Stimulated activated CD8-positive, alpha-beta memory T cell treated with anti-CD3 and anti-CD28 coated beads, Interleukin-4, amount 100 ng/mL, for 24 hours (primary cell): ENCODE results near the gene CPNE4.
"Not testable (repeated sequence)": the region's sequence is repeated elsewhere in the genome, so short reads cannot be mapped to it uniquely, and the experiment has no call there.

Experiments
- DNase-seq: peaks from one replicate; pipeline ENCODE4 v3.0.0-alpha.2; 2020; ENCODE audit warnings: low read depth

Gene CPNE4

GRCh38 chr3:131532645-131533044, 502.2 kb downstream of the CPNE4 start:
- DNase-seq, result no peak

- DNase-seq, result no peak
Measured at GRCh38 chr3:131530843-131531242, 504.0 kb downstream of the CPNE4 start.

- no peak for DNase-seq
Measured at GRCh38 chr3:131530388-131530787, 504.4 kb downstream of the CPNE4 start.

GRCh38 chr3:131526801-131527347, 507.9 kb downstream of the CPNE4 start:
- no peak for DNase-seq

GRCh38 chr3:131518680-131519079, 516.1 kb downstream of the CPNE4 start:
- no peak for DNase-seq

GRCh38 chr3:131505421-131505820, 529.4 kb downstream of the CPNE4 start:
- DNase-seq, result no peak

GRCh38 chr3:131503320-131503635, 531.5 kb downstream of the CPNE4 start:
- DNase-seq, result no peak

GRCh38 chr3:131502530-131503319, 532.1 kb downstream of the CPNE4 start, which contains the start of gene MRPL3:
TSS of gene MRPL3 (minus strand) at chr3:131502971. CDS start at chr3:131502821, 150 bp downstream.
- peak; percentile 74 for DNase-seq

- no peak for DNase-seq
Measured at GRCh38 chr3:131501949-131502348, 532.9 kb downstream of the CPNE4 start.

GRCh38 chr3:131494706-131495105, 540.1 kb downstream of the CPNE4 start:
- no peak for DNase-seq

GRCh38 chr3:131491775-131492174, 543.0 kb downstream of the CPNE4 start:
- DNase-seq, result no peak

- no peak for DNase-seq
Measured at GRCh38 chr3:131491084-131491483, 543.7 kb downstream of the CPNE4 start.

- not testable (repeated sequence) for DNase-seq
Measured at GRCh38 chr3:131486545-131486944, 548.3 kb downstream of the CPNE4 start.

- no peak for DNase-seq
Measured at GRCh38 chr3:131485119-131485518, 549.7 kb downstream of the CPNE4 start.

- no peak for DNase-seq
Measured at GRCh38 chr3:131484496-131485111, 550.2 kb downstream of the CPNE4 start.
